Stimulated activated naive CD4-positive, alpha-beta T cell treated with Interleukin-2 at 50 U/mL for 16 hours (primary cell): ENCODE results near the gene FRMPD1.
"Not testable (repeated sequence)": the region's sequence is repeated elsewhere in the genome, so short reads cannot be mapped to it uniquely, and the experiment has no call there.

ENCODE experiments used
- DNase-seq: peaks from one replicate; lab custom pipeline; 2025; lab: John Stamatoyannopoulos, UW

The FRMPD1 gene

GRCh38 chr9:37650873-37651768 is at the start of gene FRMPD1:
FRMPD1 (plus strand) TSS chr9:37650954; CDS start chr9:37692642, 41,688 bp downstream.
- peak; percentile 43 for DNase-seq

- not testable (repeated sequence) for DNase-seq
Measured at GRCh38 chr9:37602061-37602460, 48.7 kb upstream of the FRMPD1 start.

GRCh38 chr9:37602817-37603216 is 47.9 kb upstream of the FRMPD1 start:
- DNase-seq = no peak

- DNase-seq = no peak
Measured at GRCh38 chr9:37604296-37604695, 46.5 kb upstream of the FRMPD1 start.

GRCh38 chr9:37608250-37608649 is 42.5 kb upstream of the FRMPD1 start:
- DNase-seq = no peak

- DNase-seq = no peak
Measured at GRCh38 chr9:37609735-37610397, 40.9 kb upstream of the FRMPD1 start.

- DNase-seq = no peak
Measured at GRCh38 chr9:37611014-37611413, 39.7 kb upstream of the FRMPD1 start.

- no peak for DNase-seq
Measured at GRCh38 chr9:37611961-37612360, 38.8 kb upstream of the FRMPD1 start.

- DNase-seq = no peak
Measured at GRCh38 chr9:37617161-37617560, 33.6 kb upstream of the FRMPD1 start.

GRCh38 chr9:37617832-37618231 is 32.9 kb upstream of the FRMPD1 start:
- DNase-seq = no peak

GRCh38 chr9:37618817-37619216 is 31.9 kb upstream of the FRMPD1 start:
- DNase-seq = no peak

- DNase-seq = no peak
Measured at GRCh38 chr9:37619806-37620205, 30.9 kb upstream of the FRMPD1 start.

- no peak for DNase-seq
Measured at GRCh38 chr9:37620396-37620795, 30.4 kb upstream of the FRMPD1 start.

- no peak for DNase-seq
Measured at GRCh38 chr9:37621273-37622121, 29.3 kb upstream of the FRMPD1 start.

- no peak for DNase-seq
Measured at GRCh38 chr9:37622462-37622861, 28.3 kb upstream of the FRMPD1 start.

GRCh38 chr9:37623267-37623666 is 27.5 kb upstream of the FRMPD1 start:
- DNase-seq = no peak

- no peak for DNase-seq
Measured at GRCh38 chr9:37624073-37624472, 26.7 kb upstream of the FRMPD1 start.

- DNase-seq = no peak
Measured at GRCh38 chr9:37625036-37625757, 25.6 kb upstream of the FRMPD1 start.

GRCh38 chr9:37625758-37626147 is 25.0 kb upstream of the FRMPD1 start:
- DNase-seq = no peak

- no peak for DNase-seq
Measured at GRCh38 chr9:37626708-37627292, 24.0 kb upstream of the FRMPD1 start.

- no peak for DNase-seq
Measured at GRCh38 chr9:37632479-37632878, 18.3 kb upstream of the FRMPD1 start.
